GM21723 (cell line): Measurements from ENCODE around the gene MCEMP1.

ENCODE experiments used
- ATAC-seq: cut with Tn5 transposase; IDR thresholded peaks from one replicate; pipeline ENCODE4 v1.9.1; 2021; ENCODE audit warnings: mild to moderate bottlenecking, moderate library complexity; ENCODE audit not compliant: unreplicated experiment

MCEMP1 gene

GRCh38 chr19:7692417-7693088, 15.7 kb downstream of the MCEMP1 start:
- ATAC-seq, result no peak

- no peak for ATAC-seq
Observed at GRCh38 chr19:7694499-7694898, 17.6 kb downstream of the MCEMP1 start.

GRCh38 chr19:7697721-7698287, 20.9 kb downstream of the MCEMP1 start:
- no peak for ATAC-seq

GRCh38 chr19:7698583-7698982, 21.7 kb downstream of the MCEMP1 start:
- no peak for ATAC-seq

- ATAC-seq, result no peak
Observed at GRCh38 chr19:7699003-7699402, 22.1 kb downstream of the MCEMP1 start.

GRCh38 chr19:7699417-7700401, 22.8 kb downstream of the MCEMP1 start:
- ATAC-seq, result no peak

GRCh38 chr19:7701049-7701653, 24.3 kb downstream of the MCEMP1 start:
- no peak for ATAC-seq

GRCh38 chr19:7701654-7702457, 25.0 kb downstream of the MCEMP1 start, which contains the start of gene FCER2:
FCER2 (minus strand) TSS chr19:7702131; CDS start chr19:7699760, 2,371 bp downstream.
- ATAC-seq, result peak; percentile 43

GRCh38 chr19:7703332-7703731, 26.4 kb downstream of the MCEMP1 start:
- ATAC-seq, result no peak

- no peak for ATAC-seq
Observed at GRCh38 chr19:7704280-7705060, 27.6 kb downstream of the MCEMP1 start.

- peak; percentile 44 for ATAC-seq
Observed at GRCh38 chr19:7705387-7706187, 28.7 kb downstream of the MCEMP1 start.

GRCh38 chr19:7706188-7706954, 29.5 kb downstream of the MCEMP1 start:
- ATAC-seq, result no peak

- no peak for ATAC-seq
Observed at GRCh38 chr19:7706955-7707456, 30.1 kb downstream of the MCEMP1 start.

- ATAC-seq, result no peak
Observed at GRCh38 chr19:7709932-7710460, 33.1 kb downstream of the MCEMP1 start.

- no peak for ATAC-seq
Observed at GRCh38 chr19:7710616-7711015, 33.7 kb downstream of the MCEMP1 start.

- ATAC-seq, result no peak
Observed at GRCh38 chr19:7715671-7716070, 38.8 kb downstream of the MCEMP1 start.

- no peak for ATAC-seq
Observed at GRCh38 chr19:7716762-7717161, 39.9 kb downstream of the MCEMP1 start.
